Activated CD4-positive, alpha-beta T cell treated with anti-CD3 and anti-CD28 coated beads for 1 hour (primary cell): ENCODE results near the gene KNDC1.
"Not testable (repeated sequence)": the region's sequence is repeated elsewhere in the genome, so short reads cannot be mapped to it uniquely, and the experiment has no call there.

Experiments
- DNase-seq: peaks from one replicate; pipeline ENCODE4 v3.0.0-alpha.2; 2020

Gene KNDC1

DNA sequence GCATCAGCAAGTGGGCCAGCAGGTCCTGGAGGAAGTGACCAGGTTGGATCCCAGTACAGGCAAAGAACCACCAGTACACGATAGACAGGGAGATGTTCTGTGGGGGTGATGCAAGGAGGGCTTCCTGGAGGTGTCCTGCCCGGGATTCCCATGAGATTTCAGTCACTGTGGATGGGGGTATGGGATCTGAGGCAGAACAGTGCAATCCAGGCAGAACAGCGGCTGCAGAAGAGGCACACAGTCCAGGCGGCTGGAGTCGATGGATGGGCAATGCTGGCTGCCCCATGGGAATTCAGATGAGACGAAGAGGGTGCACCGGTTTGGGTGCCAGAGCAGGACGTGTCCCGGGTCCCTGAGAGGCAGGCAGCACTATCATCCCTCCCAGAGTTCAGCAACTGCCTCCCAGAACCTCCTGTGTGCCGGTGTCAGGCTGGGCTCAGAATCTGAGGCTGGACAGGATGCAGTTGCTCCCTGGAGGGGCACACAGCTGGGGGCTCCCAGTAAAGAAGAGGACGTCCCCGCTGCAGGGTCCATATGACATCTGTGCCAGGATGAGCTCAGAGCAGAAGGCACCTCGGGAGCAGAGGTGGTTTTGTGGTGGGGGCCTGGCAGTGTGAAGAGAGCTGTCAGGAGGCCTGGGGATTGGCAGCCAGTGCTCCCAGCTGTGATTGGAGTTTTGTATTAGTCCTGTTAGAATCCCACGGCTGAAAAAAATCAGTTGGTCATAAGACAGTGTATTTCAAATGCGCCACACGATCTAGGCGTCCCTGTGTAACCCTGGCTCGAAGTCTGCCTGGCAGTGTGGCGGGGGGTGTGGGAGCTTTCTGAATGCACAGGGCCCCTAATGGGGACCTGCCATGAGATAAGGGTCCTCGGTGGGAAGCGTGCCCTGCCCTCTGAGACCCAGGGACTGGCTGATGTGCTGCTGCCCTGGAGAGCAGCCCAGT, 3.2 kb downstream of the KNDC1 start:
- DNase-seq = no peak

DNA sequence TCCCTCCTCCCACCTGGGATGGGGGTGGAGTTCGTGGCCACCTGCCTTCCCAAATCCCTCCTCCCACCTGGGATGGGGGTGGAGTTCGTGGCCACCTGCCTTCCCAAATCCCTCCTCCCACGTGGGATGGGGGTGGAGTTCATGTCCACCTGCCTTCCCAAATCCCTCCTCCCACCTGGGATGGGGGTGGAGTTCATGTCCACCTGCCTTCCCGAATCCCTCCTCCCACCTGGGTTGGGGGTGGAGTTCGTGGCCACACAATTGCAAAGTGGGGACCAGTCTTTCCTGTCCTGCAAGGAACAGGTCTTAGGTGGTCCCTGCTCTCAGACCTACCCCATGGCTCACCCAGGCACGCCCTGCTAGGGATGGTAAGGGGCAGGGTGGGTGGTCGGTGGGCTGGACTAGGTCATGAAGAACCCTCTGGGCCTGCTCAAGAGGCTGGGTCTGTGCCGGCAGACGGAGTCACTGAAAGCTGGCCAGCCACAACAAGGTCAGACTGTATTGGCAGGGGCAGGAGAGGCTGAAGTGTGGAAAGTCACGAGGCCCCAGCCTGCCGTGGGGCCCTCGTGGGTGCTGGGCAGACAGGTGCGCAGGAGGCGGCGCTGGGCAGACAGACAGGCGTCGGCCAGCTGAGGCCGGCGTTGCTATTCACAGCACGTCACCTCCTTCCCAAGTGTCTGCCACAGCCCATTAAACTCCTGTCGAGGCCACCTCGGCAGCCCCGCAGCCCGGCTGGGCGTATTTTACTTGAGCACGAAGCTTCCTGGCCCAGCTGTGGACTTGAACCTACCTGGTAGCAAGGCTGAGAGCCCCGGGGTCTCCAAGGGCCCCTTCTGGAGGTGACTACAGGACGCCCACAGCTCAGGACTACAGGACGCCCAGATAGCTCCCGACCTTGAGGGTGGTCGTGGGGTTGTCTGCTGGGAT, 4.1 kb downstream of the KNDC1 start:
- no peak for DNase-seq

- no peak for DNase-seq
Observed at GRCh38 chr10:133164816-133165555, 5.0 kb downstream of the KNDC1 start.

- no peak for DNase-seq
Observed at GRCh38 chr10:133165556-133166503, 5.8 kb downstream of the KNDC1 start.

DNA sequence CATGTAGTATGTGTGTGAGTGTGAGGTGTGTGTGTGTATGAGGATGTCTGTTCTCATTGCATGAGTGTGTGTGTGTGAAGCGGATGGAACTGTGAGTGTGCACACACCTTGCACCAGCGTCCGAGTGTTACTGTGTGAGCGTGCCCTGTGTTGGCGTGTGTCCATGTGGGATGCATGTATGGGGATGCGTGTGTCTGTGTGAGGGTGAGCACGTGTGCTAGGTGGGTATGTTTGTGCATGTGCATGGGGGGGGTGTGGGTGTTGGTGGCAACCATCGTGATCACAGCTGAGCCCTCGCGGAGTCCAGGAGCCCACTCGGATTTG, 6.4 kb downstream of the KNDC1 start:
- DNase-seq = no peak

- no peak for DNase-seq
Observed at GRCh38 chr10:133166828-133167692, 7.0 kb downstream of the KNDC1 start.

DNA sequence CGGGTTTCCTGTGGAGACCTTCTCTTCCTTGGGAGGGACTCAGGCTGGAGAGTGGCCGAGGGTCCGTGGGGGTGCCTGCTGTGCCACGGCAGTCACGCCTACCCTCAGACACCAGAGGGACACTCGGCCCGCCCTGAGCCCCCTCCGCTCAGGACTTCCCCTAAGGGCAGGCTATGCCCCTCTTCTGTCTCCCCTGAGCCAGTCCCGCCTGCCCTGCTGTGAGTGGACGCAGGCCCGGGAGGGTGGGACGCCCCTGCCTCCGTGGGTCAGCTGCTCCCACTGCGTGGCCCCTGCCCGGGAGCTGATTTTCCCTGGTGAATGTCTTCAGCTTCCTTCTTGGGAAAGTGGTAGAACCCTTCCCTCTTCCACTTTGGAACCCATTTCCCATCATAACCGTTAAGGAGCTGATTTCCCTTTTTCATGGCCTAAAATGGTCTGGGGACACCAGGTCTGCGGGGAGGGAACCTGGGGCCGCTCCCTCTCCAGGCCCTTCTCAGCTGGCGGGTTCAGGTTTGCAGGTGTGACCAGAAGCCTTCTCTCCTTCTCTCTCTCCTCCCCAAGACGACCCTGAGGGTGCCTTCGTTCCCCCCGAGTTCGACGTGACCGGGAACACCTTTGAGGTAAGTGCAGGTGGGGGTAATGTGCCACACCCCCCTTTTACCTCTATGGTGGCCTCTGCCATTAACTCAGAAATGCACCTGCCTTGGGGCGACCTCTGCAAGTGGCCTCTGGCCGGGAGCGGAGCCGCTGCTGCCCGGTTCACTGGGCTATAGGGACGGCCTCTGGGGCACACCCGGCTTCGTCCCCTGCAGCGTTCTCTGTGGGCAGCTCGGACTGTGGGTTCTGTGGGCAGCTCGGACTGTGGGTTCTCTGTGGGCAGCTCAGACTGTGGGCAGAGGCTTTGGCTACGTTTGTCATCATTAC, 7.9 kb downstream of the KNDC1 start:
- no peak for DNase-seq

DNA sequence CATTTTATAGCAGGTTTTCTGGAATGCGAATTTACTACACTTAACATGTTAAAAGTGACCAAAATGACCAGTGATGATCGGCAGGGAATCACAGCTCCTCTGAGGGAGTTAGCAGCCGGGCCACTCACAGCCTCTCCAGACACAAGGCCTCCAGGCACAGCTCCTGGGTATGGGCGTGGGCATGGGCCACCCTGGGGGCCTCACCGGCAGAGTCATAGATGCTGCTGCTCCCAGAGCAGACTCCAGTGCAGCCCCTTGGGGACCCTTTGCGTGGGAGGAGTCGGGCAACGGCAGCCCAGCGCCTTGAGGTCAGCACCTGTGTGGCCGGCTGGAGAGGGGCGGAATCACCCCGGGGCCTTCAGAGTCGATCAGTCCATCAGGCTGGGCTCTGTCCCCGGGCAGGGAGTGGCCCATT, 8.6 kb downstream of the KNDC1 start:
- no peak for DNase-seq

DNA sequence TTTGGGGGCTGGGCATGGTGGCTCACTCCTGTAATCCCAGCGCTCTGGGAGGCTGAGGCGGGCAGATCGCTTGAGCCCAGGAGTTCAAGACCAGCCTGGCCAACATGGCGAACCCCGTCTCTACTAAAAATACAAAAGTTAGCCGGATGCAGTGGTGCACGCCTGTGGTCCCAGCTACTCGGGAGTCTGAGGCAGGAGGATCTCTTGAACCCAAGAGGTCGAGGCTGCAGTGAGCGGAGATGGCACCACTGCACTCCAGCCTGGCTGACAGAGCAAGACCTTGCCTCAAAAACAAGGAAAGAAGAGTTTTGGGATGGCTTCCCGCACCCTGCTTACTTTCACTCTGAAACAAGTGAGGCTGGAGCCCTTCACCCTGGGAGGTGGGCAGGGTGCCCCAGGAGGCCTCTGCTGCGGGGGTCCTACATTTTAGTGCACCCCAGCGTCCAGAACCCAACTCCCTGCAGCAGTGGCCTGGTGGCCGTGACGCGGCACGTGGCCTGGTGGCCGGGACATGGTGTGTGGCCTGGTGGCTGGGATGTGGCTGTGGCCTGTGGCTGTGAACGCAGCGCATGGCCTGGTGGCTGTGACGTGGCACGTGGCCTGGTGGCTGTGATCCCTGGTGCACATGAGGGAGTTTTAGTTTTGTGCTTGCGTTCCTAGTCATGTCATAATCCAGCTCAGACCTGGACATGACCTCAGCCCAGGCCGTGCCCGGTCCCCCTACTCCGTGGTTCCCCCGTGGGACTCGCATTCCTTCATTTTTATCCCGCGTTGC, 9.3 kb downstream of the KNDC1 start:
- no peak for DNase-seq

GRCh38 chr10:133170092-133170491, 10.1 kb downstream of the KNDC1 start:
- DNase-seq = no peak

DNA sequence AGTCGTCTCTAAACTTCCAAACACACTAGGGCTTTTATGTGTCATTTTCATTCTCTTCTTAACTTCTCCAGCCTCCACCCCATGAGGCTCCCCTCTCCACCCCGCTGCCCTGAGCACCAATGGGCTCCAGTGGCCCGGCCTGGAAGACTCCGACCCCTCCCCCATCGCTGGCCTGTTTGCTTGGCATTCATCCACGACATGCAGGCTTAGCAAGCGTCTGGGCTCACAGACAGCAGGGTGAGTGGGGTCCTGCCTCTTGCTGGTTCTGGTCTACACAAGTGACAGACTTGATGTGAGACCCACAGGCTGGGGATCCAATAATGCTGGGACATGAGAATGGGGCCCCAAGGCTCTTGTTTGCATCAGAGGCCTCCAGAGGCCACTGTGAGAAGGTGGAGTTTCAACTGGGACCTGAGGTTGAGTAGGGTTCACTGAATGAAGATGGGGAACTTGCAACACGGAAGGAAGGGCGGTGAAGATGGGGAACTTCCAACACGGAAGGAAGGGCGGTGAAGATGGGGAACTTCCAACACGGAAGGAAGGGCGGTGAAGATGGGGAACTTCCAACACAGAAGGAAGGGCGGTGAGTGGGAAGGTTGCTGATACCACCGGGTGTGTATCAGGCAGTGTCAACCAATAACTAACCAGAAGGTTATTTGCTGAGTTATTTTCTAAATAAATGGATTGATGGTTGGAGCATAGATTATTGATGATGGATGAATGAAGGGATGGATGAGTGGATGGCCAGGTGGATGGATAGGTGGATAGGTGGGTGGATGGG, 14.0 kb downstream of the KNDC1 start:
- no peak for DNase-seq

DNA sequence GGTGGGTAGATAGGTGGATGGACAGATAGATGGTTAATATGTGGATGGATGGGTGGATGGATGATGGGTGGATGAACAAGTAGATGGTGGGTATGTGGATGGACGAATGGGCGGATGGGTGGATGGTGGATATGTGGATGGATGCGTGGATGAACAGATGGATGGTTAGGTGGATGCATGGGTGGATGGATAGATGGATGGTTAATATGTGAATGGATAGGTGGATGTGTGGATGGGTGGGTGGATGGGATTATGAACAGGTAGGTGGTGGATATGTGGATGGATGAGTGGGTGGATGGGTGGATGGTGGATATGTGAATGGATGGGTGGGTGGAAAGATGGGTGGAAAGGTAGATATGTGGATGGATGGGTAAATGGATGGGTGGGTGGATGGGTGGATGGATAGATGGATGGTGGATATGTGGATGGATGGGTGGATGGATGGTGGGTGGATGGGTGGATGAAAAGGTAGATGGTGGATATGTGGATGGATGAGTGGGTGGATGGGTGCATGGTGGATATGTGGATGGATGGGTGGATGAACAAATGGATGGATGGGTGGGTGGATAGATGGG, 14.8 kb downstream of the KNDC1 start:
- DNase-seq = no peak

GRCh38 chr10:133175624-133176023, 15.6 kb downstream of the KNDC1 start:
- DNase-seq = not testable (repeated sequence)

DNA sequence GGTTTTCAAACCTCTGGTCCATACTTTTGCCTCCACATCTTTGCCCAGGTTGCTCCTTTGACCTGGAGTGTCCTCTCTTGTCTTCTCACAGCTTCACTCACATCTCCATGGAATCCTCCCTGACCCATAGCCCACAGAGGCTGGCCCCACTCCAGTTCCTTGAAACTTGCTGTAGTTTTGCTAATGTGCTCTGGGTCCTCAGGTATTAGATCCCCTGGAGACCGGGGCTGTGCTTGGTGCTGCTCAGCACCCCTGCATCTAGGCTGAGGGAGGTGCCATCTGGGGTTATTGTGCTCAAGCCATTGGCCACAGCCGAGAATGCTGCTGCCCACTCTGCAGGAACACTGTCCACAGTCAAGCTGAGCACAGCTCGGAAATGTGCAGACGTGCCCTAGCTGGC, 16.5 kb downstream of the KNDC1 start:
- no peak for DNase-seq

DNA sequence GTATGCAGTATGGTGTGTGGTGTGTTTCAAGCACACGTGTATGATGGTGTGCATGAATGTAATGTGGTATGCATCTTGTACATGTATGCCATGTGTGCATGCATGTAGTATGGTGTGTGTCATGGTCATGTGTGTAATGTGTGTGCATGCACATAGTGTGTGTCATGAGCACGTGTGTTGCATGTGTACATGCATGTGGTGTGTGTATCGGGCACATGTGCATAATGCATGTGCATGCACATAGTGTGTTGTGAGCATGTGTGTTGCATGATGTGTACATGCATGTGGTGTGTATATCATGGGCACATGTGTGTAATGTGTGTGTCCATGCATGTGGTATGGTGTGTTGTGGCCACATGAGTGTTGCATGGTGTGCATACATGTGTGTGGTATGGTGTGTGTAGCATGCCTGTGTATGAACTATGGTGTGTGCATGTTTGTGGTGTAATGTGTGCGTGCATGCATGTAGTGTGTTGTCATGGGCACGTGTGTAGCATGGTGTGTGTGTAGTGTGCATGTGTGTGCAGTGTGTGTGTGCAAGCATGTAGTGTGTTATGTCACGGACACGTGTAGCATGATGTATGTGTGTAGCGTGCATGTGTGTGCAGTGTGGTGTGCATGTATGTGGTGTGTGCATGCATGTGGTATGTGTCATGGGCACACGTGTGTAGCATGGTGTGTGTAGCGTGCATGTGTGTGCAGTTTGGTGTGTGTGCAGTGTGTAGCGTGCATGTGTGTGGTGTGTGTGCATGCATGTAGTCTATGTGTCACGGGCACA, 17.6 kb downstream of the KNDC1 start:
- DNase-seq = no peak

- DNase-seq = no peak
Observed at GRCh38 chr10:133178357-133179127, 18.5 kb downstream of the KNDC1 start.
